ENCODE data around the gene SBF1. TPM values are rescaled to one million over a fixed set of nuclear protein-coding genes. Genes with fewer than 3 reads are reported as not detected.

The SBF1 gene
- polyA plus RNA-seq, 1 donor from 2014 or later: 58.9 TPM

GRCh38 chr22:50471197-50471847, 3.5 kb downstream of the SBF1 start:
- no peaks in the 10 kb centered on the region for H3K9me3 ChIP-seq (ENCODE audit: low read length)
- H3K79me2 ChIP-seq (replicated peaks; ENCODE audit: insufficient read depth, low read length): peaks cover 39% of the 10 kb centered on the region
- H3K4me3 ChIP-seq (ENCODE audit: low read length): no peak overlapping the region
- no peak overlapping the region for H3K4me2 ChIP-seq (ENCODE audit: low read length)
- H3K9ac ChIP-seq (ENCODE audit: low read length): no peak overlapping the region
- H3K27me3 ChIP-seq (ENCODE audit: insufficient read depth, low read depth, low read length): no peaks in the 10 kb centered on the region
- H3K9me2 ChIP-seq (ENCODE audit: insufficient read depth, low read length): no peaks in the 10 kb centered on the region
- H2AFZ ChIP-seq (ENCODE audit: low read depth, low read length): no peak overlapping the region
- TF ChIP-seq CTCF (IDR thresholded peaks at IDR 0.05; ENCODE audit: poor library complexity, severe bottlenecking): no peak
- H4K20me1 ChIP-seq (ENCODE audit: insufficient read depth): peaks cover 46% of the 10 kb centered on the region
- H3F3A ChIP-seq (ENCODE audit: insufficient read depth, low read length, poor library complexity, severe bottlenecking): no peaks in the 10 kb centered on the region
- no peaks in the 10 kb centered on the region for H3K36me3 ChIP-seq (ENCODE audit: insufficient read depth, low read length)
- no peak overlapping the region for H3K27ac ChIP-seq (ENCODE audit: low read length)

- Histone ChIP-seq H3K27ac (ENCODE audit: low read length) (no peak overlapping the region), H3K27me3 (ENCODE audit: insufficient read depth, low read depth, low read length) (no peaks in the 10 kb centered on the region), H3F3A (ENCODE audit: insufficient read depth, low read length, poor library complexity, severe bottlenecking) (no peaks in the 10 kb centered on the region), H3K79me2 (replicated peaks; ENCODE audit: insufficient read depth, low read length) (peaks cover 39% of the 10 kb centered on the region), H4K20me1 (ENCODE audit: insufficient read depth) (peaks cover 46% of the 10 kb centered on the region), H3K9me3 (ENCODE audit: low read length) (no peaks in the 10 kb centered on the region), H3K9me2 (ENCODE audit: insufficient read depth, low read length) (no peaks in the 10 kb centered on the region), H2AFZ (ENCODE audit: low read depth, low read length) (no peak overlapping the region), H3K36me3 (ENCODE audit: insufficient read depth, low read length) (no peaks in the 10 kb centered on the region), H3K9ac (ENCODE audit: low read length) (no peak overlapping the region), H3K4me2 (ENCODE audit: low read length) (no peak overlapping the region), H3K4me3 (ENCODE audit: low read length) (no peak overlapping the region)
- TF ChIP-seq EZH2 (IDR thresholded peaks at IDR 0.05; ENCODE audit: borderline replicate concordance, insufficient read depth, low read length, poor library complexity, severe bottlenecking) (no peak), RAD21 (conservative IDR thresholded peaks at IDR 0.05) (no peak), REST (IDR thresholded peaks at IDR 0.05; ENCODE audit: borderline replicate concordance) (no peak), TAF1 (IDR thresholded peaks at IDR 0.05; ENCODE audit: low read depth) (no peak), CTCF (IDR thresholded peaks at IDR 0.05; ENCODE audit: poor library complexity, severe bottlenecking) (no peak), SMC3 (conservative IDR thresholded peaks at IDR 0.05; ENCODE audit: poor library complexity) (no peak), EP300 (conservative IDR thresholded peaks at IDR 0.05; ENCODE audit: poor library complexity, severe bottlenecking) (no peak), POLR2AphosphoS5 (IDR thresholded peaks at IDR 0.05) (no peak), MXI1 (conservative IDR thresholded peaks at IDR 0.05; ENCODE audit: poor library complexity, severe bottlenecking) (no peak)
Observed at GRCh38 chr22:50470491-50470890, 4.3 kb downstream of the SBF1 start.
